Measurements from ENCODE around the gene CPEB3. TPM values are rescaled to one million over a fixed set of nuclear protein-coding genes. Genes with fewer than 3 reads are reported as not detected.

Gene CPEB3
- total and polyA plus RNA-seq, 5 donors from 2014 or later = 0.47 to 4.4 (median 0.98) TPM

- H3K27me3 Mint-ChIP-seq = no peaks in the 10 kb centered on the region
- peaks cover 0 to 22% (median 9%) of the 10 kb centered on the region in 4 donors for H3K4me1 Mint-ChIP-seq
- H3K4me3 ChIP-seq (ENCODE audit: low read depth, low read length) = no peak overlapping the region
Observed at GRCh38 chr10:92177546-92177945, 113.3 kb downstream of the CPEB3 start.

GRCh38 chr10:92175164-92175563, 115.7 kb downstream of the CPEB3 start:
- ATAC-seq (ENCODE audit: low read depth in 2 of 2) = no peak
- Mint-ChIP-seq H3K27ac (no peak overlapping the region), H3K9me3 (peaks cover 0 to 3% (median 0%) of the 10 kb centered on the region in 7 donors), H3K4me1 (peaks cover 0 to 9% (median 0%) of the 10 kb centered on the region in 4 donors), H3K4me3 (no peak overlapping the region), H3K27me3 (no peaks in the 10 kb centered on the region), H3K36me3 (peaks cover 22% of the 10 kb centered on the region)
- Histone ChIP-seq H3K36me3 (ENCODE audit: control insufficient read depth, insufficient read depth, low read length) (peaks cover 4% of the 10 kb centered on the region), H3K4me3 (ENCODE audit: low read depth, low read length) (no peak overlapping the region), H3K9me3 (ENCODE audit: control insufficient read depth in 2 of 2, low read length in 2 of 2) (no peaks in the 10 kb centered on the region), H3K4me1 (ENCODE audit: control insufficient read depth, insufficient read depth, low read length, poor library complexity, severe bottlenecking) (no peaks in the 10 kb centered on the region), H3K27ac (ENCODE audit: insufficient read depth, low read length, poor library complexity, severe bottlenecking) (no peak overlapping the region), H3K27me3 (ENCODE audit: control insufficient read depth, insufficient read depth, low read length) (no peaks in the 10 kb centered on the region)
- DNase-seq = no peak

More at GRCh38 chr10:92177546-92177945, 113.3 kb downstream of the CPEB3 start:
- no peak for ATAC-seq (ENCODE audit: low read depth in 2 of 2)
- H3K27me3 ChIP-seq (ENCODE audit: control insufficient read depth, insufficient read depth, low read length) = no peaks in the 10 kb centered on the region
- H3K4me1 ChIP-seq (ENCODE audit: control insufficient read depth, insufficient read depth, low read length, poor library complexity, severe bottlenecking) = peaks cover 4% of the 10 kb centered on the region
- no peak for DNase-seq
- no peaks in the 10 kb centered on the region for H3K9me3 ChIP-seq (ENCODE audit: control insufficient read depth in 2 of 2, low read length in 2 of 2)
- Mint-ChIP-seq H3K9me3 (peaks cover 0 to 2% (median 0%) of the 10 kb centered on the region in 7 donors), H3K27ac (no peak overlapping the region), H3K4me3 (no peak overlapping the region), H3K36me3 (peaks cover 27% of the 10 kb centered on the region)
- no peak overlapping the region for H3K27ac ChIP-seq (ENCODE audit: insufficient read depth, low read length, poor library complexity, severe bottlenecking)
- H3K36me3 ChIP-seq (ENCODE audit: control insufficient read depth, insufficient read depth, low read length) = peaks cover 4% of the 10 kb centered on the region

GRCh38 chr10:92173996-92174395, 116.9 kb downstream of the CPEB3 start:
- Mint-ChIP-seq H3K36me3 (peaks cover 24% of the 10 kb centered on the region), H3K4me3 (no peak overlapping the region), H3K27ac (no peak overlapping the region), H3K4me1 (peaks cover 0 to 2% (median 0%) of the 10 kb centered on the region in 4 donors), H3K27me3 (no peaks in the 10 kb centered on the region), H3K9me3 (peaks cover 0 to 7% (median 6%) of the 10 kb centered on the region in 7 donors)
- no peaks in the 10 kb centered on the region for H3K4me1 ChIP-seq (ENCODE audit: control insufficient read depth, insufficient read depth, low read length, poor library complexity, severe bottlenecking)
- peaks cover 4% of the 10 kb centered on the region for H3K36me3 ChIP-seq (ENCODE audit: control insufficient read depth, insufficient read depth, low read length)
- DNase-seq (no peak), ATAC-seq (ENCODE audit: low read depth in 2 of 2) (no peak)
- H3K27ac ChIP-seq (ENCODE audit: insufficient read depth, low read length, poor library complexity, severe bottlenecking) = no peak overlapping the region
- H3K4me3 ChIP-seq (ENCODE audit: low read depth, low read length) = no peak overlapping the region
- no peaks in the 10 kb centered on the region for H3K27me3 ChIP-seq (ENCODE audit: control insufficient read depth, insufficient read depth, low read length)
- no peaks in the 10 kb centered on the region for H3K9me3 ChIP-seq (ENCODE audit: control insufficient read depth in 2 of 2, low read length in 2 of 2)

GRCh38 chr10:92164036-92164696, 126.7 kb downstream of the CPEB3 start:
- Histone ChIP-seq H3K36me3 (ENCODE audit: control insufficient read depth, insufficient read depth, low read length) (no peaks in the 10 kb centered on the region), H3K27me3 (ENCODE audit: control insufficient read depth, insufficient read depth, low read length) (no peaks in the 10 kb centered on the region), H3K9me3 (ENCODE audit: control insufficient read depth in 2 of 2, low read length in 2 of 2) (no peaks in the 10 kb centered on the region), H3K4me1 (ENCODE audit: control insufficient read depth, insufficient read depth, low read length, poor library complexity, severe bottlenecking) (no peaks in the 10 kb centered on the region), H3K27ac (ENCODE audit: insufficient read depth, low read length, poor library complexity, severe bottlenecking) (no peak overlapping the region), H3K4me3 (ENCODE audit: low read depth, low read length) (no peak overlapping the region)
- Mint-ChIP-seq H3K9me3 (peaks cover 0 to 8% (median 0%) of the 10 kb centered on the region in 7 donors), H3K27me3 (no peaks in the 10 kb centered on the region), H3K27ac (no peak overlapping the region), H3K4me1 (peaks cover 0 to 4% (median 0%) of the 10 kb centered on the region in 4 donors), H3K4me3 (no peak overlapping the region), H3K36me3 (peaks cover 8% of the 10 kb centered on the region)
- ATAC-seq (ENCODE audit: low read depth in 2 of 2) (no peak), DNase-seq (no peak)

GRCh38 chr10:92162541-92162940, 128.3 kb downstream of the CPEB3 start:
- H3K27me3 Mint-ChIP-seq = no peaks in the 10 kb centered on the region
- peaks cover 0 to 5% (median 0%) of the 10 kb centered on the region in 7 donors for H3K9me3 Mint-ChIP-seq
- no peaks in the 10 kb centered on the region for H3K9me3 ChIP-seq (ENCODE audit: control insufficient read depth in 2 of 2, low read length in 2 of 2)
- H3K27ac Mint-ChIP-seq = no peak overlapping the region
- no peaks in the 10 kb centered on the region for H3K4me1 ChIP-seq (ENCODE audit: control insufficient read depth, insufficient read depth, low read length, poor library complexity, severe bottlenecking)
- H3K27me3 ChIP-seq (ENCODE audit: control insufficient read depth, insufficient read depth, low read length) = no peaks in the 10 kb centered on the region
- DNase-seq (no peak), ATAC-seq (ENCODE audit: low read depth in 2 of 2) (no peak)
- H3K36me3 ChIP-seq (ENCODE audit: control insufficient read depth, insufficient read depth, low read length) = no peaks in the 10 kb centered on the region
- H3K27ac ChIP-seq (ENCODE audit: insufficient read depth, low read length, poor library complexity, severe bottlenecking) = no peak overlapping the region
- H3K36me3 Mint-ChIP-seq = peaks cover 4% of the 10 kb centered on the region
- no peak overlapping the region for H3K4me3 Mint-ChIP-seq
- peaks cover 0 to 4% (median 0%) of the 10 kb centered on the region in 4 donors for H3K4me1 Mint-ChIP-seq
- H3K4me3 ChIP-seq (ENCODE audit: low read depth, low read length) = no peak overlapping the region

GRCh38 chr10:92156874-92157773, 133.8 kb downstream of the CPEB3 start:
- H3K4me1 ChIP-seq (ENCODE audit: control insufficient read depth, insufficient read depth, low read length, poor library complexity, severe bottlenecking) = no peaks in the 10 kb centered on the region
- Mint-ChIP-seq H3K27ac (no peak overlapping the region), H3K9me3 (no peaks in the 10 kb centered on the region), H3K36me3 (no peaks in the 10 kb centered on the region), H3K4me1 (peaks cover 0 to 4% (median 1%) of the 10 kb centered on the region in 4 donors), H3K4me3 (no peak overlapping the region), H3K27me3 (no peaks in the 10 kb centered on the region)
- H3K36me3 ChIP-seq (ENCODE audit: control insufficient read depth, insufficient read depth, low read length) = no peaks in the 10 kb centered on the region
- no peaks in the 10 kb centered on the region for H3K9me3 ChIP-seq (ENCODE audit: control insufficient read depth in 2 of 2, low read length in 2 of 2)
- no peak for ATAC-seq (ENCODE audit: low read depth in 2 of 2)
- H3K27me3 ChIP-seq (ENCODE audit: control insufficient read depth, insufficient read depth, low read length) = no peaks in the 10 kb centered on the region
- H3K27ac ChIP-seq (ENCODE audit: insufficient read depth, low read length, poor library complexity, severe bottlenecking) = no peak overlapping the region
- DNase-seq = no peak
- H3K4me3 ChIP-seq (ENCODE audit: low read depth, low read length) = no peak overlapping the region

- no peak overlapping the region for H3K4me3 Mint-ChIP-seq
- Histone ChIP-seq H3K36me3 (ENCODE audit: control insufficient read depth, insufficient read depth, low read length) (no peaks in the 10 kb centered on the region), H3K9me3 (ENCODE audit: control insufficient read depth in 2 of 2, low read length in 2 of 2) (no peaks in the 10 kb centered on the region), H3K27me3 (ENCODE audit: control insufficient read depth, insufficient read depth, low read length) (no peaks in the 10 kb centered on the region), H3K4me3 (ENCODE audit: low read depth, low read length) (no peak overlapping the region), H3K4me1 (ENCODE audit: control insufficient read depth, insufficient read depth, low read length, poor library complexity, severe bottlenecking) (no peaks in the 10 kb centered on the region), H3K27ac (ENCODE audit: insufficient read depth, low read length, poor library complexity, severe bottlenecking) (no peak overlapping the region)
- no peaks in the 10 kb centered on the region for H3K9me3 Mint-ChIP-seq
- ATAC-seq (ENCODE audit: low read depth in 2 of 2) = no peak
- no peak for DNase-seq
- no peak overlapping the region for H3K27ac Mint-ChIP-seq
- H3K27me3 Mint-ChIP-seq = peaks cover 6% of the 10 kb centered on the region
- H3K4me1 Mint-ChIP-seq = peaks cover 2 to 10% (median 6%) of the 10 kb centered on the region in 4 donors
- no peaks in the 10 kb centered on the region for H3K36me3 Mint-ChIP-seq
Observed at GRCh38 chr10:92150823-92151222, 140.1 kb downstream of the CPEB3 start.
